ENCODE measurements around the gene TAMALIN. TPM values are rescaled to one million over a fixed set of nuclear protein-coding genes. Genes with fewer than 3 reads are reported as not detected.

Gene TAMALIN
- polyA plus RNA-seq, 2 of the 4 experiments (the other 2 are of a cell fraction), result 0.30 to 0.35 TPM

DNA sequence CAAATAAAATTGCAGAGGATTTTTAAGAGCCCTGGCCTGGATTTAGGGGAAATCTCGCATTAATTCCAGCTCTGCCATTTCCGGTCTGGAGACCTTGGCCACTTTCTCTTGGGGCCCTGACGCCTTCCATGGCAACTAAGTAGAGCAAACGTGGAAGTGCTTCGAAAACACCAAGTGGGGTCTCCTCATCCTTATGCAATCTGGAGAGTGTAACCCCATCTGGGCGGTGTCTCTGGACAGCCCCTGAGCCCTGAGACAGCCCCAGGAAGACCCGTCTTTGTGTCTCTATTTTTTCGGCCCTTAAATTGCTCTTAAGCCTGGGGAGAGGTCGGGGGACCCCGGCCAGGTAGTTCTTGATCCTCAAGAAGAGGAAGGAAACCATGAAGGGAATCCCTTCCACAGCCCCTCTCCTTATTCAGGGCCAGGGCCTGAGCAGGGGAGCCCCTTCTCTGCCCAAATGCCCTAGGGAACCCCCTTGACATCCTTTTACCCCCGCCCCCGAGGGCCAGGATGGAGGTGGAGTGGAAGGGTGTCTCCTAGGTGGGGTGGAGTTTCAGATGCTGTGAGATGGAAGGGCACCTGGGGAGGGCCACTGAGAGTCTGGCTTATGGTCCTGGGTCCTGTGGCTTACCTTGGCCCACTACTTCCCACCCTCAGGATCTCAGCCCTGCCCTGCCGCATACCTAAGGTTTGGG is 26.8 kb downstream of the TAMALIN start (continued):
- no peak for TF ChIP-seq REST (IDR thresholded peaks at IDR 0.05)
- no peak for TF ChIP-seq GATA3 (IDR thresholded peaks at IDR 0.05; ENCODE audit: borderline replicate concordance)
- TF ChIP-seq, protein P1, sequence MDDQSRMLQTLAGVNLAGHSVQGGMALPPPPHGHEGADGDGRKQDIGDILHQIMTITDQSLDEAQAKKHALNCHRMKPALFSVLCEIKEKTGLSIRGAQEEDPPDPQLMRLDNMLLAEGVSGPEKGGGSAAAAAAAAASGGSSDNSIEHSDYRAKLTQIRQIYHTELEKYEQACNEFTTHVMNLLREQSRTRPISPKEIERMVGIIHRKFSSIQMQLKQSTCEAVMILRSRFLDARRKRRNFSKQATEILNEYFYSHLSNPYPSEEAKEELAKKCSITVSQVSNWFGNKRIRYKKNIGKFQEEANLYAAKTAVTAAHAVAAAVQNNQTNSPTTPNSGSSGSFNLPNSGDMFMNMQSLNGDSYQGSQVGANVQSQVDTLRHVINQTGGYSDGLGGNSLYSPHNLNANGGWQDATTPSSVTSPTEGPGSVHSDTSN (IDR thresholded peaks at IDR 0.05), result no peak
- TF ChIP-seq, protein P2, sequence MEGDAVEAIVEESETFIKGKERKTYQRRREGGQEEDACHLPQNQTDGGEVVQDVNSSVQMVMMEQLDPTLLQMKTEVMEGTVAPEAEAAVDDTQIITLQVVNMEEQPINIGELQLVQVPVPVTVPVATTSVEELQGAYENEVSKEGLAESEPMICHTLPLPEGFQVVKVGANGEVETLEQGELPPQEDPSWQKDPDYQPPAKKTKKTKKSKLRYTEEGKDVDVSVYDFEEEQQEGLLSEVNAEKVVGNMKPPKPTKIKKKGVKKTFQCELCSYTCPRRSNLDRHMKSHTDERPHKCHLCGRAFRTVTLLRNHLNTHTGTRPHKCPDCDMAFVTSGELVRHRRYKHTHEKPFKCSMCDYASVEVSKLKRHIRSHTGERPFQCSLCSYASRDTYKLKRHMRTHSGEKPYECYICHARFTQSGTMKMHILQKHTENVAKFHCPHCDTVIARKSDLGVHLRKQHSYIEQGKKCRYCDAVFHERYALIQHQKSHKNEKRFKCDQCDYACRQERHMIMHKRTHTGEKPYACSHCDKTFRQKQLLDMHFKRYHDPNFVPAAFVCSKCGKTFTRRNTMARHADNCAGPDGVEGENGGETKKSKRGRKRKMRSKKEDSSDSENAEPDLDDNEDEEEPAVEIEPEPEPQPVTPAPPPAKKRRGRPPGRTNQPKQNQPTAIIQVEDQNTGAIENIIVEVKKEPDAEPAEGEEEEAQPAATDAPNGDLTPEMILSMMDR (IDR thresholded peaks at IDR 0.05), result no peak
- no peak for TF ChIP-seq RARB (CRISPR knock-in tag; IDR thresholded peaks at IDR 0.05)
- TF ChIP-seq NFE2L2 (conservative IDR thresholded peaks at IDR 0.05; ENCODE audit: low read length), result no peak
- TF ChIP-seq FOSB (CRISPR knock-in tag; IDR thresholded peaks at IDR 0.05), result 0 out of 2 replicates have a peak, but pooled peaks have one; percentile 44
- TF ChIP-seq KDM1A (IDR thresholded peaks at IDR 0.05; ENCODE audit: low read depth), result no peak
- no peak for TF ChIP-seq ZNF302 (CRISPR knock-in tag; IDR thresholded peaks at IDR 0.05)
- no peak for TF ChIP-seq USF2 (IDR thresholded peaks at IDR 0.05)
- 0 out of 2 replicates have a peak, but pooled peaks have one; percentile 20 for TF ChIP-seq HOXB5 (CRISPR knock-in tag; IDR thresholded peaks at IDR 0.05)
- no peak for TF ChIP-seq CHD2 (IDR thresholded peaks at IDR 0.05; ENCODE audit: low read length, partially characterized antibody)

DNA sequence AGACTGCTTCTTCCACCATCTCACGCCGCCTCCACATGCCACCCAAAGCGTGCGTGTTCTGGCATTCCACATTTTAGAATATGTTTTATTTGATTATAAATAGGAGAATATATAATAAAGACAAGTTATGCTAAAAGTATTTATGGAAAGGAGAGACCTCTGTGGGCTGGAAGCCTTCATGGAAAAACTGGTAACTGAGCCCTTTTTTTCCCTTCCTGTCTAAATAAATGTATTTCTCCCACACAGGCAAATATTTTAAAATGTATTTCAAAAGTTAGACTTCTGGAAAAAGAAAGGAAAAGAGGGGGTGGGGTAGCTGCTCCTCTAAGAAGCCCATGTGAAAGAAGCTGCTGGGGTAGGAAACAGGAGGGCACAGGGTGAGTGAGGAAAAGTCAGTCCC is 28.4 kb downstream of the TAMALIN start:
- no peak overlapping the region for H3K4me2 ChIP-seq
- TF ChIP-seq EHMT2 (IDR thresholded peaks at IDR 0.05; ENCODE audit: low read depth) (no peak), EP300 (IDR thresholded peaks at IDR 0.05) (no peak), NPAS2 (CRISPR knock-in tag; IDR thresholded peaks at IDR 0.05; ENCODE audit: borderline replicate concordance) (no peak), MYC (IDR thresholded peaks at IDR 0.05; ENCODE audit: borderline replicate concordance, low read length) (no peak), BHLHE40 (IDR thresholded peaks at IDR 0.05; ENCODE audit: low read depth, low read length) (no peak), GATA3 (IDR thresholded peaks at IDR 0.05; ENCODE audit: borderline replicate concordance) (no peak), HDAC2 (IDR thresholded peaks at IDR 0.05) (no peak), CBX2 (IDR thresholded peaks at IDR 0.05; ENCODE audit: borderline replicate concordance, low read depth) (no peak), CHD2 (IDR thresholded peaks at IDR 0.05; ENCODE audit: low read length, partially characterized antibody) (no peak), REST (IDR thresholded peaks at IDR 0.05) (no peak), ZFP36 (IDR thresholded peaks at IDR 0.05; ENCODE audit: borderline replicate concordance, partially characterized antibody) (no peak), ATOH8 (CRISPR knock-in tag; IDR thresholded peaks at IDR 0.05; ENCODE audit: low read depth) (no peak), RNF2 (IDR thresholded peaks at IDR 0.05; ENCODE audit: borderline replicate concordance, low read depth) (no peak)
- FAIRE-seq, result no peak
- H3K4me3 ChIP-seq, result no peak overlapping the region
- peaks cover 20% of the 10 kb centered on the region for H3K4me1 ChIP-seq
- POLR2A ChIA-PET, result interaction anchor here (3.8 kb wide), 1 partner anchor 16 kb away, joined by 19 read pairs; the partner anchor contains the start of gene NR4A1
- no peak for ATAC-seq
- no peak for DNase-seq (ENCODE audit: low read depth in 1 of 2, low spot score in 1 of 2)
- WGBS (ENCODE audit: missing lambda C conversion rate), result 92% methylated on average over 4 of the region's 4 CpGs
- H3K27ac ChIP-seq, result no peak overlapping the region
- no peaks in the 10 kb centered on the region for H3K9me3 ChIP-seq
- CTCF ChIA-PET, result interaction anchor here (1.1 to 41.8 kb wide), 4 partner anchors 10 to 160 kb away, joined by 3 to 1730 read pairs (median 985); partner anchors contain the start of genes ATG101, NR4A1, SMIM41 and TAMALIN
